Fibroblast of skin of left biceps (primary cell): ENCODE results near the gene THRB.

Source experiments
- DNase-seq, 2 experiments: peaks; one replicate each; pipeline ENCODE4 v3.0.0-alpha.2; 2013; ENCODE audit warnings: low read depth in 2 of 2

The THRB gene

GRCh38 chr3:24512564-24513197 is 18.0 kb upstream of the THRB start:
- DNase-seq = no peak

DNA sequence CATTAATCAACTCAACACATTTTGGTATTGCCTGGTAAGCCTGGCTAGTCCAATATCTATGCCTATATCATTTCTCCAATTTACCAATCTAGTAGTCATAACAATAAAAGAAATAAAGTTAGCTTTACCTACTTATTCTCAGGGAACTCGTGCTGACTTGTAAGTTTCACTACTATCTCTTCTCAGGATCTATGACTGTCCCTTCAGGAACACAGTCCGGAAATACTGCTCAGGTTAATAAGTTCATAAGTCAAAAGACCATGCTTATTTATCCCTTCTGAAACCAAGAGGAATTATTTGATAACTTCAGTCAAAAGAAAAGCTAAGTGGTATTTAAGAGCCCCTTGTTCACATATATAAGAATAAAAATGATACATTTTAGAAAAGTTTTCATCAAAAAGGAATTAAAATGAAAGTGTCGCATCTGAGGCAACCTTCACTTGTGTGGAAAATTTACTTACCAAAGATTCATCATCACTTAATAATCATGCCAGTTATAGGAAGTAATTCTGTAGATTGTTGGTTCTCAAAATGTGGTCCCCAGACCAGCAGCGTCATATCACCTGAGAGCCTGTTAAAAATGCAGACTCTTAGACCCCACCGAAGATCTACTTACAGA is 15.5 kb upstream of the THRB start:
- no peak for DNase-seq

GRCh38 chr3:24508423-24508839 is 13.8 kb upstream of the THRB start:
- DNase-seq = peak; percentile 58 to 72

DNA sequence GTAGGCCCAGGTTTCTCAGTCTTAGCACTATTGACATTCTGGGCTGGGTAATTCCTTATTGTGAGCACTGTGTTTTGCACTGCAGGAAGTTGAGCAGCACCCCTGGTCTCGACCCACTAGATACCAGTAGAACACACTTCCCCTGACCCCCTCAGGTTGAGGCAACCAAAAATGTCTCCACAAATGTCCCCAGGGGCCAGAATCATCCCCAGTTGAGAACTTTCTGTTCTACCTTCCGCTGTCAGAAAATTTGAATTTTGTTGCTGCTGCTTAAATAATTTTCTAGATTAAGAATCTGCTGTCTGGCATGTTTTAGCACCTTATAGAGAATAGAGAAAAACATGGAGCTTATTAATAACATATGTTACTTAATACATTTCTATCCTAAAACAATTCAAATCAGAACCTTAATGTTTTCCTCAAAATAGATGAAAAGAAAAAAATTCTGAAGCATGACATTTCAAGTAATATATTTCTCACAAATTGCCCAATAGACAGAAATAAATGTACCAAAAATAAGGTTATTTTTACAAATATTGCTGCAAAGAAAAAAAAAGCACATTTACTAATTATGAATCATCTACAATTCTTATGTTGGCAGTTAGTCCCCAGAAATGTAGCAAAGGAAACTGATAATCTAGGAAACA is 13.2 kb upstream of the THRB start:
- DNase-seq = no peak

DNA sequence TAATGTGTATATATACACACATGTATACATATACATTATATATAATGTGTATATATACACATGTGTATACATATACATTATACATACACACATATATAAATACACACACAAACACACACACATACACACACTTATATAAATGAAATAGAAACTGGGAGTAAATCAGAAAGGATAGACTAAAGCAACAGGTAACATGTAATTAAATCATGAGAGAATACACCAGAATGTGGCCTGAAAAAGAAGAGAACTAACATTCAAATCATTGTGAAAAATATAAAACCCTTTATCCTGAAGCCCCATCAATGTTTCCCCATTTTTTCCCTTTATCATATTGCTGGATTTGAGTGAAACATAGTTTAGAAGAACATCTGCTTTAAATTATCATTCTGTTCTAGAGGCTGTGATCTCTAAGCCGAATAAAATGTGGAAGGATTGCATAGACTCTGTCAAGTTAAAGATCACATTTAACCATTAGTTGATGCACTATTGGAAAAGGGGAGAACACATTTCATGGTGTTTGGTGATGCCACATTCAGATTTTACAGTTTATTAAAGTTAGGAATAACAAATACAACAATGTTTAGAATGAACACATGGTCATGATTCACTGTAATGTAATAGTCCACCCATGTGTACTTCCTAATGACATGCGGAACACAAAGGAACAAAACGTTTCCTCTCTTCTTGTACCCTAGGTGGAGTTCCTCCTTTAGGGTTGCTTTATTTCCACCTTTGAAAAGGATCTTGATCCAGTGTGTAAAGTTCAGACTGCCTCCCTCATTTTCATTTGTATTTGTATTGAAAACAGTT is 12.5 kb upstream of the THRB start:
- DNase-seq = peak; percentile 66 to 75

DNA sequence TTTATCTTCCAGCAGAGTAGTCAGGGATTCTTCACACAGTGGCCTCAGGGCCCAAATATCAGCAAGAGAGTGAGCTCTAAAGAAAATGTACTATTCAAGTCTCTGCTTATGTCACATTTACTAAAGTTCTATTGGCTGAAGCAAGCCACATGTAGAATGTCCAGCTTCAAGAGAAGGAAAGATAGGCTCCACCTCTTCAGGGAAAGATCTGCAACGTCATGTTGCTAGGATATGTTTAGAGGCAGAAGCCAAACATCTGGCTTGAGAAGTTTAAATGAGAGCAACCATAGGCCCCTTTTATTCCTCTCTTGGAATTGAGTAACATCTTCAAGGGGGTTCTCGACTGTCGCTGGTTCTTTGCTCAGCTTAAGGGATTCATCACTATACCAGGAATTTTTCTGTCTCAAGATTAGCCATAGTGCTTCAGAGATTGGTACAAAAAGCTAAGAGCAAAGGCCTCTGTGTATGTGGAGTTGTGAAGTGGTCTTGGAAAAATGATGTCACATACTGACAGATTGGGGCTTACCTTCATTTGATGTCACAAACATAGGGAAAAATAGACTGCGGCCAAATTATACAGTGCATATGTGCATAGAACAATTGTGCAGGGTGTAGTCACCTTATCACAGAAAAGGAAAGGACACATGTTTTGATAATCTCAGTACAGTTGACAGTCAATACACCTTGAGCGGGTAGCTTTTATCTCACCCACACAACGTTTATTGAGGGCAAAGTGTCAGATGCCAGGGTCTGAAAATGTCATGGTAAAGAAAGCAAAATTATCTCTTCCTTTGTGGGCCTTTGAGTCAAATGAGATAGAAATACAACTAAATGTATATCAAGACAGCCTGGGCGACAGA is 11.3 kb upstream of the THRB start:
- DNase-seq = peak; percentile 84 to 86

DNA sequence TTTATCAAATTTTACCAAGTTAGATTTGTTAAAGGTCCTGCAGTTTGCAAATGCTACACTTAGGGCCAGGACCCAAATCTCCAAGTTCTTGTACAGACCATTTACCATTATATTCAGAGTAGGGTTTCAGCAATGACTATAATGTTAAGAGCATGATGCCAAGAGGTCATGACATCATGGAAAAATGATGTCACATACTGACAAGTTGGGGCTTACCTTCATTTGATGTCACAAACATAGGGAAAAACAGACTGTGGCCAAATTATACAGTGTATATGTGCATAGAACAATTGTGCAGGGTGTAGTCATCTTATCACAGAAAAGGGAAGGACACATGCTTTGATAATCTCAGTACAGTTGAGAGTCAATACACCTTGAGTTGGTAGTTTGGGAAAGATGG is 10.1 kb upstream of the THRB start:
- no peak for DNase-seq

GRCh38 chr3:24503616-24504113 is 9.0 kb upstream of the THRB start:
- no peak for DNase-seq

- no peak for DNase-seq
Measured at GRCh38 chr3:24502690-24503089, 8.0 kb upstream of the THRB start.

DNA sequence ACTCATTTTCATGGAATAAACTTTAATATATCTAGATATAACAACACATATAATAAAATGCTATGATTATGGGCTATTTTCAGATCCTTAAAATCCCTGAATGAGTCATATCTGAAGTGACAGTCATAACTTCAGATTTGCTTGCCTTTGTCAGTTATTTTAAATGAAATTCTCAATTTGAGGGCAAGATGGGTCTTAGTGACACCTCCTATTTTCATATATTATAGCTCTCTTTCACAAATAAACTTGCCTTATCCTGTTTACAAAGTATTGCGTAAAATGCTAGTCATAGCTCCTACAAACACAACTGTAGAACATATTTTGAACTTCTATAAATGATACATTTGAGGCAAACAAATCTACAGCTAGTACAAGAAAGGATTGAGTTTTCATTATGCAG is 6.2 kb upstream of the THRB start:
- no peak for DNase-seq

GRCh38 chr3:24499991-24500390 is 5.3 kb upstream of the THRB start:
- DNase-seq = no peak

- DNase-seq = no peak
Measured at GRCh38 chr3:24498796-24499195, 4.1 kb upstream of the THRB start.

GRCh38 chr3:24498391-24498790 is 3.7 kb upstream of the THRB start:
- no peak for DNase-seq

DNA sequence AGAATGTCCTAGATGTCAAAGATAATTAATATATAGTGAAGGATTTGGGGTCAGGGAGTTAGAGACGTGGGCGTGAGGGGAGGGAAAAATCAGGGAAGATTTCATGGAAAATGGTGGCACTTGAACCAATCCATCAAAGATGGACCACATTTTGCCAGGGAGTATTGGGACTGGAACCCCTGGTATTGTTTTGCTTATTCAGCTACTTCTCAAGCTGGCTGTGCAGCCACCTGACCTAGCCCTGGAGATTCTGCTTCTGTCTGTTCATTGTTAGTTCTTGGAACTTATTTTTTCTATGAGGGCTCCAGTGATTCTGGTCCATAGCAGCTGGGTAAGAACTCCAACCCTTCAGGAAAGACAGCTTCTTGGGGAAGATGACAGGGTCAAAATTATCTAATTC is 3.3 kb upstream of the THRB start:
- DNase-seq = no peak

DNA sequence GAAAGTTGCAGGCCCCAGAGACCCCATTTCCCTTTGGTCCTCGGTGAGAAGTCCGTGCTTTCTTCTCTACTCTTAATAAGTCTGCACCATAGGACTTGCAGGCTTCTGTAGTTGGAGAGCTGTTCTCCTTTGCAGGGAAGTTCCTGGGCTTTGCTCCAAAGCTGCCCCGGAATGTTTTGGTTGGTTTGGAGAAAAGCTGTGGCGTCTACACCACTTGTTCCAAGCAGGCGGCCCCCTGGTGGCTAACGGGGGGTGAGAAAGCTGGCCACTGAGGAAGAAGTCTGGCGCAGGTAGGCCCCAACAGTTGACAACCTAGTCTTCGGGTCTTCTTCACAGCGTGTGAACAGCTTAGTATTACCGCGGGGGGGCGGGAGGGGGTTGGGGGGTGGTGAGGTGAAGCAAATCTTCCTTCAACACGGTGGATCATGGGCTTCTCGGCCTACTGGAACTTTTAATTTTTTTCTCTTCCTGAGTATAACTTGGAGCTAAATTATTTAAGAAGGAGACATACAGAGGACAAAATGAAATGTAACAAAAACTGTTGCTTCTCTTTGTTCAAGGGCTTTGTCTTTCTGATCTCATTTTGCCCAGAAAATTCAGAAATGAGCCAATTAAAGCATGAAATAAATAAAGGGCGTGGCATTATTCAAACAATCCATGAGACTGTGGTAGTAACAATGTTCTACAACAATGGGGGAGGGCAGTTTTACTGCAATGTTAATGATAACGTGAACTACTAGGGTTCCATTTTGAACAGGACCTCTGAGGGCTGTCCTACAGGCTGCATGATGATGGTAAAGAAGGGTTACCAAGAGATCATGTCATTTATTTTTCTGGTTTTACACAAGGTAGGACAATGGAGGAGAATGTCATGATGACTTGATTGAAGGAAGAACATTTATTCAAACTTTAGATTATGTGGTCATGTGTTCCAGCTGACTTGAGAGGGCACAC is 2.2 kb upstream of the THRB start:
- DNase-seq = peak; percentile 71 to 76

- DNase-seq = no peak
Measured at GRCh38 chr3:24495326-24495994, 810 bp upstream of the THRB start.

- DNase-seq = no peak
Measured at GRCh38 chr3:24493746-24494617, 668 bp downstream of the THRB start.

DNA sequence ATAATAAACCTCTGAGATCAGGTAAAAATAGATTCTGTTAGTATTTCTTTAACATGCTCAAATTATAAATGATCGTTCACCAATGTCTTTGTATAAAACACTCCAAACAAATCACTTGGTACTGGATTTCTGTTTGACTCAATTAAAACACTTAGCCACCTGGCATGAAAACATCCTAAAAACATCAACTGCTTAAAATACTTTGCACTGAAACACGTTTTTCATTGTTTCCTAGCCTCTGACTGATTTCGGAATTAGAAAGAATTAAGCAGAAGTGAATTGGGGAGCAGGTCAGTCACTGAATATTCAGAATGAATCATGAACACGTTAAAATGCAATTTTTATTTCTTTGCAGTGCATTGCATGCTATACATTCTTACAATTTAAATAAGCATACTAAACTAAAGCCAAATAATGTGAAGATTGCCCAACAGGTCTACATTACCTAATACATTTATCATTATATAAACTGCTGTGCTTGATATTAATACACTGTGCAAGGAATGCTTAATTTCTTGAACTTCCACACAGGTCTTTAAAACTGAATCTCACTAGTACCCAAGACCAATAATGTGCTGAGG is 1.6 kb downstream of the THRB start:
- no peak for DNase-seq
